ENCODE measurements around the gene NTHL1.

Gene NTHL1

DNA sequence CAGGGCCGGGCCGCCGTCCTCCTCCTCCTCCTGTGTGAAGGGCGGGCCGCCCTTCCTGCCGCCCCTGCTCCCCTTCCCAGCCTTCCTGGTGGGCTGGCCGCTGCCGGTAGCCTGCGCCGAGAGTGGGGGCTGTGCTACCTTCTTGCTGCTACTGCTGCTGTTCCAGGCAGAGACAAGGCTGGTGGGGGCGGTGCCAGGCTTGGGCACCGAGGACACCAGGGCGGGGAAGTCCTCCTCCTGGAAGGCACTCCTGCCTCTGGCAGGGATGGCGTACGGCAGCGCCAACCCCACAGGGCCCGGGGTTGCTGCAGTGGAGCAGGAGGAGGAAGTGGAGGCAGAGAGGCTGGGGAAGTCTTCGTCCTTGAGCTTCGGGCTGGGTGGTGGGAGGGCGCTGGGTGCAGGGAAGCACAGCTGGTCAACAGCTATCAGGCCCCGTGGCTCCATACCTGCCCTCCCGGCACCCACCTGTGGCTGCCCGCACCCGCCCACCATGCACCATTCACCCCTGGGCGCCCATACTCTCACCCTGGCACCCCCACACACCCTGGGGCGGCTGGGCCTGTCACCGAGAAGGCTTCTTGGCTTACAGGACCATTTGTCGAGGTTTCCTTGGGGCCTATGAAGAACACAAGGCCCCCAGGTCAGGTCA lies 47.6 kb downstream of the NTHL1 start:
- H3K9ac ChIP-seq (ENCODE audit: insufficient read length) = no peak overlapping the region
- TF ChIP-seq EZH2 (IDR thresholded peaks at IDR 0.05) (no peak), FOXP2 (optimal IDR thresholded peaks at IDR 0.05; ENCODE audit: control extremely low read depth, extremely low read length, insufficient read depth) (no peak), POLR2AphosphoS5 (IDR thresholded peaks at IDR 0.05; ENCODE audit: borderline replicate concordance, low read depth, low read length) (no peak)
- DNase-seq (ENCODE audit: low read depth, low spot score) = no peak
- H3K36me3 ChIP-seq (ENCODE audit: insufficient read depth, low read length) = peaks cover 58% of the 10 kb centered on the region; the same call in 1 of the 2 replicates
- H3K4me3 ChIP-seq = no peak overlapping the region
- no peak overlapping the region for H3K27ac ChIP-seq
- H3K9me3 ChIP-seq (ENCODE audit: low read depth, low read length) = no peaks in the 10 kb centered on the region

DNA sequence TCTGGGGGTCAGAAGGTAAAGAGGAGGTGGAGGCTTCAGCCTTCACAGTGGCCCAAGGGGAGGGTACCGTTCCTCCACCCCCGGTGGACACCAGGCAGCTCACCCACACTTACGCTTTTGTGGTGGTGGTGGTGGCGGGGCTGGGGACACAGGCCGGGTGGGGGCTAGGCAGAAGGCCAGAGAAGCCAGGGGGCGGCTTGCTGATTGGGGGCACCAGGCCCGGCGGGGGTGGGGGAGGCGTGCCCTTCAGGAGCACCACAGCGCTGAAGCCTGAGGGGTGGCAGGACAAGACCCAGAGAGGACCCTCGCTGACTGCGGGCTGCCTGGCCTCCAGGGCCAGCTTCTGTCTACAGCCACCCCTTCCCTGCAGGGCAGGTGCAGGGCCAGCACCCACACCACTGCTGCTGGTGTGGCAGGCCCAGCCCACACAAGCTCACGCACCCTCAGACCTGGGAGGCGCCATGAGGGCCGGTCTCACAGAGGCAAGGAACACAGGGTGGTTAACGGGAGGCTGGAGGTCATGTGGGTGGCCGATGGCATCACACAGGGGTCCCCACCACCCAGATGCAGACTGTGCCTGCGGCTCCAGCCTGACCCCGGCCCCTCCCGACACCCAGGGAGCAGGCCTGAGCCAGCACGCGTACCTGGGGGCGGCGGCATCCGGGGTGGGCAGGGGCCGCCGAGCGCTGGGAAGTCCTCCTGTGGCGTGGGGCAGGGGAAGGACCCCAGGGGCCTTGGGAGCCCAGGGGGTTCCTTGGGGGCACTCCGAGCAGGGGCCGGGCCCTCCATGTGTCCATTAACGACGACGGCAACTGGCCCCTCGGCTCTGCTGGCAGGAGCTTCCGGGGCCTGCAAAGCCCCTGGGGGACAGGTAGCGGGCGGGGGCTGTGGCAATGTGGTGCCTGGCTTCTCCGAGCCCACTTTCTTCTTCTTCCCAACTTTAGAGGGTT lies 48.5 kb downstream of the NTHL1 start:
- TF ChIP-seq POLR2AphosphoS5 (IDR thresholded peaks at IDR 0.05; ENCODE audit: borderline replicate concordance, low read depth, low read length) (no peak), EZH2 (IDR thresholded peaks at IDR 0.05) (no peak), FOXP2 (optimal IDR thresholded peaks at IDR 0.05; ENCODE audit: control extremely low read depth, extremely low read length, insufficient read depth) (no peak)
- no peaks in the 10 kb centered on the region for H3K9me3 ChIP-seq (ENCODE audit: low read depth, low read length)
- H3K9ac ChIP-seq (ENCODE audit: insufficient read length) = no peak overlapping the region
- H3K36me3 ChIP-seq (ENCODE audit: insufficient read depth, low read length) = peaks cover 58% of the 10 kb centered on the region; the same call in 1 of the 2 replicates
- no peak overlapping the region for H3K4me3 ChIP-seq
- 0 out of 2 replicates have a peak overlapping the region, but pooled peaks have one; percentile 9 for H3K27ac ChIP-seq
- no peak for DNase-seq (ENCODE audit: low read depth, low spot score)

GRCh38 chr16:1998360-1998835 lies 49.2 kb downstream of the NTHL1 start:
- no peak for DNase-seq (ENCODE audit: low read depth, low spot score)
- H3K4me3 ChIP-seq = no peak overlapping the region
- no peaks in the 10 kb centered on the region for H3K9me3 ChIP-seq (ENCODE audit: low read depth, low read length)
- peak overlapping the region; percentile 31; the same call in 1 of the 2 replicates for H3K27ac ChIP-seq
- H3K36me3 ChIP-seq (ENCODE audit: insufficient read depth, low read length) = peaks cover 56% of the 10 kb centered on the region; the same call in 1 of the 2 replicates
- H3K9ac ChIP-seq (ENCODE audit: insufficient read length) = no peak overlapping the region
- TF ChIP-seq EZH2 (IDR thresholded peaks at IDR 0.05) = no peak
- no peak for TF ChIP-seq POLR2AphosphoS5 (IDR thresholded peaks at IDR 0.05; ENCODE audit: borderline replicate concordance, low read depth, low read length)
- no peak for TF ChIP-seq FOXP2 (optimal IDR thresholded peaks at IDR 0.05; ENCODE audit: control extremely low read depth, extremely low read length, insufficient read depth)

DNA sequence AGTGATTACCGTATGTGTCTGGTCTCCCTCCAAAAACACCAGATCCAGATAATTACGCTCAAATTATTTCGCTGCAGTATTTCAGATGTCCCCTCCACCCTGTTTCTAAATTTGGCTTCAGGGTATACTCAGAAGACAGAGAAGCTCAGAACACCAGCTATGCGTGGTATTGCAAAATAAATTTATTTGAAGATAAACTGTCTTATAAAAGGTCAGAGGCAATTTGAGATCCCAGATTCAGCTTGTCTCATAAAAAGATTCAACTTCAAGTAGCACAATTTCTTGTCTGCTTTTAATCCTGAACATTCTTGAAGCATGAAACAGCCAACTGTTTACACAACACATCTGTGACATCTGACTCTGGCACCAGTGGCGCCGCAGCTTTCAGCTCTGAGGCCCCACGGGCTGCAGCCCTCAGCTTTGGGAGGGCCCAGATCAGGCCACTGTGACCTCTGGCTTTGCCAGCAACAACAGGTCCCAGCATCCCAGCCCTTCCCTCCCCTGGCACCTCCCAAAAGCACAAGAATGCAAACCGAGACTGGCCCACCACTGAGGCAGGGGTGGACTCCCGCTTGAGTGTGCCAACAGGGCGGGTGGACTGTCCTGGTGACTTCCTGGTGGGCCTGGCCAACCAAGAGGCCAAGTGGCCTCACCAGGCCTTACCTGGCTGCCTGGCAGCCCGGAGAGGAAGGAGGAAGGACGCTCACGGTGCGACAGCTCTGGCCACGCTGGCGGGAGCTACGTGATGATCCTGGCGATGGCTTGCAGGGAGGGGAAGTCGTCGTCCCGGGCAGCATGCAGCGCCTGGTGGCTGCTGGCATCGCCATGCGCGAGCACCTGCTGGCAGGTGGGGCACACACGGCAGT lies 49.9 kb downstream of the NTHL1 start:
- peak overlapping the region; percentile 51 for H3K27ac ChIP-seq

GRCh38 chr16:1993731-1994131 lies 53.9 kb downstream of the NTHL1 start:
- H3K9me3 ChIP-seq (ENCODE audit: low read depth, low read length) = no peaks in the 10 kb centered on the region
- no peak overlapping the region for H3K9ac ChIP-seq (ENCODE audit: insufficient read length)
- H3K4me3 ChIP-seq = no peak overlapping the region
- DNase-seq (ENCODE audit: low read depth, low spot score) = no peak
- H3K36me3 ChIP-seq (ENCODE audit: insufficient read depth, low read length) = peaks cover 15% of the 10 kb centered on the region; the same call in 1 of the 2 replicates
- no peak for TF ChIP-seq EZH2 (IDR thresholded peaks at IDR 0.05)
- TF ChIP-seq POLR2AphosphoS5 (IDR thresholded peaks at IDR 0.05; ENCODE audit: borderline replicate concordance, low read depth, low read length) = no peak
- TF ChIP-seq FOXP2 (optimal IDR thresholded peaks at IDR 0.05; ENCODE audit: control extremely low read depth, extremely low read length, insufficient read depth) = no peak
- H3K27ac ChIP-seq = 0 out of 2 replicates have a peak overlapping the region, but pooled peaks have one; percentile 13

More for the DNA sequence above, 49.9 kb downstream of the NTHL1 start:
- no peak for TF ChIP-seq EZH2 (IDR thresholded peaks at IDR 0.05)
- TF ChIP-seq FOXP2 (optimal IDR thresholded peaks at IDR 0.05; ENCODE audit: control extremely low read depth, extremely low read length, insufficient read depth) = no peak
- TF ChIP-seq POLR2AphosphoS5 (IDR thresholded peaks at IDR 0.05; ENCODE audit: borderline replicate concordance, low read depth, low read length) = no peak; the same call in 1 of the 2 replicates
- Histone ChIP-seq H3K9me3 (ENCODE audit: low read depth, low read length) (no peaks in the 10 kb centered on the region), H3K4me3 (no peak overlapping the region), H3K36me3 (ENCODE audit: insufficient read depth, low read length) (peaks cover 50% of the 10 kb centered on the region; the same call in 1 of the 2 replicates), H3K9ac (ENCODE audit: insufficient read length) (no peak overlapping the region)
- DNase-seq (ENCODE audit: low read depth, low spot score) = no peak

- Histone ChIP-seq H3K4me3 (no peak overlapping the region), H3K27ac (no peak overlapping the region), H3K36me3 (ENCODE audit: insufficient read depth, low read length) (peaks cover 8% of the 10 kb centered on the region; the same call in 1 of the 2 replicates), H3K9ac (ENCODE audit: insufficient read length) (no peak overlapping the region), H3K9me3 (ENCODE audit: low read depth, low read length) (no peaks in the 10 kb centered on the region)
- no peak for TF ChIP-seq EZH2 (IDR thresholded peaks at IDR 0.05)
- TF ChIP-seq POLR2AphosphoS5 (IDR thresholded peaks at IDR 0.05; ENCODE audit: borderline replicate concordance, low read depth, low read length) = no peak
- TF ChIP-seq FOXP2 (optimal IDR thresholded peaks at IDR 0.05; ENCODE audit: control extremely low read depth, extremely low read length, insufficient read depth) = no peak
- DNase-seq (ENCODE audit: low read depth, low spot score) = no peak
Measured at GRCh38 chr16:1992704-1993317, 54.8 kb downstream of the NTHL1 start.

Data from SK-N-MC (cell line).